ENCODE measurements around the gene LIPC. TPM values are rescaled to one million over a fixed set of nuclear protein-coding genes. Genes with fewer than 3 reads are reported as not detected.

Gene LIPC
- total and polyA plus RNA-seq, 2 of the 4 experiments (the other 2 are of a cell fraction) = 0.07 TPM; not detected in 1

GRCh38 chr15:58513726-58514336 lies 82.0 kb downstream of the LIPC start:
- in situ Hi-C loops (cut with MboI; ENCODE audit: low sequenced_read_pairs) = no loop called here

More at GRCh38 chr15:58513726-58514336, 82.0 kb downstream of the LIPC start:
- 80% methylated on average over 3 of the region's 10 CpGs; no CpG with 5 or more reads in 1 of the 2 experiments for WGBS, 2 experiments (ENCODE audit: extremely low coverage in 2 of 2, insufficient read length in 1 of 2)
- Histone ChIP-seq H3K18ac (ENCODE audit: low read depth, low read length) (no peak overlapping the region), H2AK5ac (ENCODE audit: low read depth, low read length) (no peak overlapping the region), H3K36me3 (ENCODE audit: control insufficient read depth, insufficient read depth, low read length) (no peaks in the 10 kb centered on the region), H3K14ac (replicated peaks; ENCODE audit: low read depth, low read length) (no peak overlapping the region), H3K9me3 (ENCODE audit: control insufficient read depth, insufficient read depth, low read length) (no peaks in the 10 kb centered on the region), H4K8ac (ENCODE audit: low read depth in 2 of 2, low read length in 2 of 2) (no peak overlapping the region), H2BK20ac (ENCODE audit: low read depth, low read length) (no peak overlapping the region), H3K27me3 (ENCODE audit: control insufficient read depth, insufficient read depth, low read length) (no peaks in the 10 kb centered on the region), H2BK5ac (ENCODE audit: low read depth, low read length, poor library complexity, severe bottlenecking) (no peak overlapping the region), H3K9me1 (ENCODE audit: insufficient read depth, low read length) (peaks cover 5% of the 10 kb centered on the region; the same call in 1 of the 2 replicates), H3K4me1 (ENCODE audit: control insufficient read depth, insufficient read depth, low read length) (peaks cover 2% of the 10 kb centered on the region; the same call in 1 of the 2 replicates), H3K9ac (ENCODE audit: low read depth, low read length) (no peak overlapping the region), H3K27ac (ENCODE audit: insufficient read depth, low read length) (no peak overlapping the region), H4K5ac (ENCODE audit: low read depth, low read length) (no peak overlapping the region), H3K79me1 (ENCODE audit: low read depth in 1 of 2, low read length in 2 of 2) (no peaks in the 10 kb centered on the region), H2AFZ (replicated peaks; ENCODE audit: low read length, poor library complexity) (no peak overlapping the region), H3K56ac (ENCODE audit: extremely low read depth, insufficient read depth, low read length) (no peak overlapping the region), H3K4me2 (ENCODE audit: low read depth, low read length) (no peak overlapping the region), H3K4me3 (ENCODE audit: insufficient read depth, low read depth, low read length) (no peak overlapping the region), H3K4ac (ENCODE audit: low read depth, low read length) (no peak overlapping the region), H2BK120ac (ENCODE audit: low read depth, low read length) (no peak overlapping the region), H4K91ac (ENCODE audit: insufficient read depth, low read depth, low read length) (no peak overlapping the region), H2AK9ac (replicated peaks; ENCODE audit: low read depth, low read length, poor library complexity) (no peak overlapping the region), H3K23ac (ENCODE audit: low read depth, low read length) (no peak overlapping the region), H4K20me1 (ENCODE audit: insufficient read depth, low read length) (no peaks in the 10 kb centered on the region), H2BK15ac (ENCODE audit: low read depth, low read length) (no peak overlapping the region)
- ChIA-PET CTCF (no interaction called here), POLR2A (ENCODE audit: unreplicated experiment) (no interaction called here)
- ATAC-seq (ENCODE audit: low read depth) (no peak), DNase-seq (no peak)
- no TSS peak for BruUV-seq (replicated peaks)
- TF ChIP-seq POLR2A (IDR thresholded peaks at IDR 0.05; ENCODE audit: low read depth, low read length) = no peak
- intact Hi-C loops (cut with micrococcal nuclease) = no loop called here
- dilution Hi-C loops (cut with HindIII; ENCODE audit: low sequenced_read_pairs, unreplicated experiment) = no loop called here

Data from IMR-90 (cell line).